Measurements from ENCODE around the gene SLF2.
A peak's percentile ranks its signal among the peaks of the same experiment; 100 is the strongest.

Gene SLF2

DNA sequence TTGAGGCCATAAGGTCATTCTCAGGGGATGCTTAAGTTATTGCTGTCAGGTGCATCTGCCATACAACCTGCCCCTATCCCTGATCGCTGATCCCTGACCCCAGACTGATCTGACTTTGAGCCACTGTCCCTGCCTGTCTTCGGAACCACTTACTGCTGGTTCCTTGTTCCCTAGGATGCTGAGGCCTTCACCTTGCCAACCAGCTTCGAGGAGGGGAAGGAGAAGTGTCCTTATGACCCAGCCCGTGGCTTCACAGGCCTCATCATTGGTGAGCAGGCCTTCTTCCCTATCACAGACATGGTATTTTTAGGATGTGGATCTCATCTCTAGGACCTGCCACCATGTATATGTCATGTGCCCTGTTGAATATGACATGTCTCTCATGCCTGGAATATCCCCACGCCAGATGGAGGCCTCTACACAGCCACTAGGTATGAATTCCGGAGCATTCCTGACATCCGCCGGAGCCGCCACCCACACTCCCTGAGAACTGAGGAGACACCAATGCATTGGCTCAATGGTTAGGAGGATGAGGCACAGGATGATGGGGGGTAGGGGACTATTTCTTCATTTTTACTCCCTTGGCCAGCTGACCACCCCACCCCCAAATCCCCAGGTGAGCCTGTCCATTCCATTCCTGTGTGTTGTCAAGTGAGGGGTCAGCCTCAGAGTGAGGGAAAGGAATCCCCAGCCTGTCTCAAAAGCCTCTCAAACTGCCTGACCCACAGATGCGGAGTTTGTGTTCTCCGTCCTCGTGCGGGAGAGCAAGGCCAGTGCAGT, 65.5 kb downstream of the SLF2 start:
- Histone ChIP-seq H3K4me3 (replicated peaks; ENCODE audit: insufficient read depth, low read length) (no peak overlapping the region), H3K27me3 (ENCODE audit: insufficient read depth, poor library complexity, severe bottlenecking) (no peaks in the 10 kb centered on the region), H3K27ac (replicated peaks) (no peak overlapping the region)
- 0 out of 2 replicates have a peak, but pooled peaks have one; percentile 9 for TF ChIP-seq POLR2AphosphoS5 (IDR thresholded peaks at IDR 0.05; ENCODE audit: low read depth)
- no peak for TF ChIP-seq CTCF (IDR thresholded peaks at IDR 0.05; ENCODE audit: insufficient read depth, low read length)
- no peak for TF ChIP-seq REST (IDR thresholded peaks at IDR 0.05; ENCODE audit: insufficient replicate concordance, low read depth)
- no peak for TF ChIP-seq GABPA (IDR thresholded peaks at IDR 0.05; ENCODE audit: low read depth)
- TF ChIP-seq SPI1 (IDR thresholded peaks at IDR 0.05; ENCODE audit: borderline replicate concordance, low read depth): no peak
- no peak for DNase-seq (ENCODE audit: low read depth in 1 of 2, low spot score in 1 of 2)

GRCh38 chr10:100978901-100979195, 66.1 kb downstream of the SLF2 start:
- H3K4me3 ChIP-seq (replicated peaks; ENCODE audit: insufficient read depth, low read length): no peak overlapping the region
- TF ChIP-seq REST (IDR thresholded peaks at IDR 0.05; ENCODE audit: insufficient replicate concordance, low read depth) (no peak), CTCF (IDR thresholded peaks at IDR 0.05; ENCODE audit: insufficient read depth, low read length) (no peak), GABPA (IDR thresholded peaks at IDR 0.05; ENCODE audit: low read depth) (no peak), SPI1 (IDR thresholded peaks at IDR 0.05; ENCODE audit: borderline replicate concordance, low read depth) (no peak), POLR2AphosphoS5 (IDR thresholded peaks at IDR 0.05; ENCODE audit: low read depth) (no peak)
- no peaks in the 10 kb centered on the region for H3K27me3 ChIP-seq (ENCODE audit: insufficient read depth, poor library complexity, severe bottlenecking)
- DNase-seq (ENCODE audit: low read depth in 1 of 2, low spot score in 1 of 2): no peak
- no peak overlapping the region for H3K27ac ChIP-seq (replicated peaks)

- DNase-seq (ENCODE audit: low read depth in 1 of 2, low spot score in 1 of 2): no peak
- no peak overlapping the region for H3K27ac ChIP-seq (replicated peaks)
- no peaks in the 10 kb centered on the region for H3K27me3 ChIP-seq (ENCODE audit: insufficient read depth, poor library complexity, severe bottlenecking)
- TF ChIP-seq POLR2AphosphoS5 (IDR thresholded peaks at IDR 0.05; ENCODE audit: low read depth): no peak
- no peak for TF ChIP-seq GABPA (IDR thresholded peaks at IDR 0.05; ENCODE audit: low read depth)
- TF ChIP-seq REST (IDR thresholded peaks at IDR 0.05; ENCODE audit: insufficient replicate concordance, low read depth): no peak
- TF ChIP-seq SPI1 (IDR thresholded peaks at IDR 0.05; ENCODE audit: borderline replicate concordance, low read depth): no peak
- TF ChIP-seq CTCF (IDR thresholded peaks at IDR 0.05; ENCODE audit: insufficient read depth, low read length): no peak
- H3K4me3 ChIP-seq (replicated peaks; ENCODE audit: insufficient read depth, low read length): no peak overlapping the region
Observed at GRCh38 chr10:100979791-100980272, 67.1 kb downstream of the SLF2 start.
